ENCODE measurements around the gene GMEB2.
A peak's percentile ranks its signal among the peaks of the same experiment; 100 is the strongest.

Gene GMEB2

GRCh38 chr20:63627129-63627750 is 339 bp upstream of the GMEB2 start:
- H3K4me3 ChIP-seq (ENCODE audit: low read depth, low read length), result peak overlapping the region; percentile 82
- TF ChIP-seq MYC (IDR thresholded peaks at IDR 0.05; ENCODE audit: low read depth, low read length) (peak; percentile 56; the same call in 1 of the 2 replicates), CTCF (IDR thresholded peaks at IDR 0.05; ENCODE audit: low read depth, low read length) (no peak), POLR2A (IDR thresholded peaks at IDR 0.05; ENCODE audit: extremely low read depth, insufficient read length) (peak; percentile 90)
- DNase-seq (ENCODE audit: low read depth), result peak; percentile 98

- no peak for TF ChIP-seq MYC (IDR thresholded peaks at IDR 0.05; ENCODE audit: low read depth, low read length)
- TF ChIP-seq MAX (IDR thresholded peaks at IDR 0.05; ENCODE audit: low read depth, low read length), result no peak
- no peak for TF ChIP-seq POLR2A (IDR thresholded peaks at IDR 0.05; ENCODE audit: extremely low read depth, insufficient read length)
- no peak for TF ChIP-seq CTCF (IDR thresholded peaks at IDR 0.05; ENCODE audit: low read depth, low read length)
- H3K4me3 ChIP-seq (ENCODE audit: low read depth, low read length), result peak overlapping the region; percentile 75
- peak; percentile 51 for DNase-seq (ENCODE audit: low read depth)
Measured at GRCh38 chr20:63625771-63626423, 1.0 kb downstream of the GMEB2 start.

- no peak overlapping the region for H3K4me3 ChIP-seq (ENCODE audit: low read depth, low read length)
- DNase-seq (ENCODE audit: low read depth), result peak; percentile 88
- TF ChIP-seq CTCF (IDR thresholded peaks at IDR 0.05; ENCODE audit: low read depth, low read length) (no peak), MAX (IDR thresholded peaks at IDR 0.05; ENCODE audit: low read depth, low read length) (no peak), POLR2A (IDR thresholded peaks at IDR 0.05; ENCODE audit: extremely low read depth, insufficient read length) (no peak), MYC (IDR thresholded peaks at IDR 0.05; ENCODE audit: low read depth, low read length) (no peak)
Measured at GRCh38 chr20:63624486-63624885, 2.4 kb downstream of the GMEB2 start.

- no peak overlapping the region for H3K4me3 ChIP-seq (ENCODE audit: low read depth, low read length)
- no peak for DNase-seq (ENCODE audit: low read depth)
- TF ChIP-seq CTCF (IDR thresholded peaks at IDR 0.05; ENCODE audit: low read depth, low read length) (no peak), MYC (IDR thresholded peaks at IDR 0.05; ENCODE audit: low read depth, low read length) (no peak), POLR2A (IDR thresholded peaks at IDR 0.05; ENCODE audit: extremely low read depth, insufficient read length) (no peak), MAX (IDR thresholded peaks at IDR 0.05; ENCODE audit: low read depth, low read length) (no peak)
Measured at GRCh38 chr20:63622732-63623131, 4.2 kb downstream of the GMEB2 start.

- TF ChIP-seq MYC (IDR thresholded peaks at IDR 0.05; ENCODE audit: low read depth, low read length), result no peak
- no peak for TF ChIP-seq MAX (IDR thresholded peaks at IDR 0.05; ENCODE audit: low read depth, low read length)
- TF ChIP-seq POLR2A (IDR thresholded peaks at IDR 0.05; ENCODE audit: extremely low read depth, insufficient read length), result no peak
- TF ChIP-seq CTCF (IDR thresholded peaks at IDR 0.05; ENCODE audit: low read depth, low read length), result no peak
Measured at GRCh38 chr20:63622096-63622495, 4.8 kb downstream of the GMEB2 start.

More at GRCh38 chr20:63622096-63622495, 4.8 kb downstream of the GMEB2 start:
- no peak for DNase-seq (ENCODE audit: low read depth)
- H3K4me3 ChIP-seq (ENCODE audit: low read depth, low read length), result no peak overlapping the region
